Fibroblast of lung (primary cell): ENCODE results near the gene BMP7. TPM values are rescaled to one million over a fixed set of nuclear protein-coding genes. Genes with fewer than 3 reads are reported as not detected.

Experiments used
- DNase-seq, 2 donors: peaks; one replicate each; pipeline versions ENCODE4 v3.0.0 to v3.0.0-alpha.2; 2010; ENCODE audit warnings: low read depth in 2 of 2
- H2AFZ ChIP-seq: 2 replicates; pipeline ENCODE4 v1.5.1; 2012; ENCODE audit warnings: low read length, control low read depth, inconsistent platforms
- H3K27ac ChIP-seq: 2 replicates; pipeline ENCODE4 v1.5.1; 2011; ENCODE audit warnings: low read length, control low read depth; ENCODE audit not compliant: insufficient read depth
- H3K27me3 ChIP-seq: 2 replicates; pipeline ENCODE4 v1.5.1; 2011; ENCODE audit warnings: mild to moderate bottlenecking, low read length; ENCODE audit not compliant: control insufficient read depth, insufficient read depth
- H3K36me3 ChIP-seq: 2 replicates; pipeline ENCODE4 v1.5.1; 2011; ENCODE audit warnings: low read length; ENCODE audit not compliant: control insufficient read depth, insufficient read depth
- H3K4me1 ChIP-seq: 2 replicates; pipeline ENCODE4 v1.5.1; 2011; ENCODE audit warnings: low read length; ENCODE audit not compliant: control insufficient read depth, insufficient read depth; ENCODE audit errors: extremely low read depth
- H3K4me2 ChIP-seq: 2 replicates; pipeline ENCODE4 v1.5.1; 2011; ENCODE audit warnings: low read length, control low read depth; ENCODE audit not compliant: insufficient read depth; ENCODE audit errors: extremely low read depth
- H3K4me3 ChIP-seq, 4 experiments: fragments of 200-600 bp in 1 of 4; sonication (generic) in 1 of 4; replicated peaks in 1 of 4; 2 replicates each; pipeline ENCODE4 v1.5.1; 2011 to 2016; ENCODE audit warnings: low read length in 4 of 4, low read depth in 3 of 4, mild to moderate bottlenecking in 3 of 4, control low read depth in 2 of 4, inconsistent platforms in 1 of 4, mixed read lengths in 1 of 4; ENCODE audit not compliant: insufficient read depth in 1 of 4; ENCODE audit errors: control extremely low read depth in 1 of 4
- H3K79me2 ChIP-seq: 2 replicates; pipeline ENCODE4 v1.5.1; 2012; ENCODE audit warnings: mild to moderate bottlenecking, low read length, inconsistent platforms; ENCODE audit not compliant: control insufficient read depth, insufficient read depth
- H3K9ac ChIP-seq: 2 replicates; pipeline ENCODE4 v1.5.1; 2011; ENCODE audit warnings: mild to moderate bottlenecking, low read length, control low read depth; ENCODE audit not compliant: insufficient read depth
- H3K9me3 ChIP-seq: 2 replicates; pipeline ENCODE4 v1.5.1; 2012; ENCODE audit warnings: low read depth, low read length; ENCODE audit not compliant: control insufficient read depth, insufficient read depth
- H4K20me1 ChIP-seq: 2 replicates; pipeline ENCODE4 v1.5.1; 2011; ENCODE audit warnings: low read length; ENCODE audit not compliant: control insufficient read depth, insufficient read depth; ENCODE audit errors: extremely low read depth
- CTCF ChIP-seq, 2 donors: IDR thresholded peaks in 1 of 2; conservative IDR thresholded peaks in 1 of 2; 1 replicate in 1 of 2; 2 replicates in 1 of 2; pipeline ENCODE4 v1.5.1; 2011 to 2012; ENCODE audit warnings: low read length in 2 of 2, control low read depth in 1 of 2, inconsistent platforms in 1 of 2, low read depth in 1 of 2, mild to moderate bottlenecking in 1 of 2
- EZH2 ChIP-seq: IDR thresholded peaks from 2 replicates; pipeline ENCODE4 v1.5.1; 2012; ENCODE audit warnings: low read length, control low read depth, mild to moderate bottlenecking; ENCODE audit errors: missing control alignments
- polyA plus RNA-seq, 2 donors: library from polyadenylated mRNA; depleted of rRNA in 1 of 2; stranded (reverse) in 1 of 2; unstranded in 1 of 2; fragments of >200 nt; gene quantifications; 2 replicates each; pipeline ENCODE4 v1.2.1, GENCODE V29; 2011 to 2012; ENCODE audit warnings: missing spikeins in 1 of 2
- total RNA-seq: library from RNA; depleted of rRNA; stranded (reverse); fragments of >200 nt; gene quantifications from 2 replicates; pipeline ENCODE4 v1.2.1, GENCODE V29; 2014

BMP7 gene
- total and polyA plus RNA-seq, 2 donors (not counting 1 experiment from before 2014, with no cell fraction given): not detected

- Histone ChIP-seq H3K27me3 (no peaks in the 10 kb centered on the region), H3K4me2 (no peak overlapping the region), H3K4me1 (no peaks in the 10 kb centered on the region), H3K79me2 (no peaks in the 10 kb centered on the region), H3K4me3 (no peak overlapping the region), H2AFZ (no peak overlapping the region), H3K36me3 (no peaks in the 10 kb centered on the region), H3K27ac (no peak overlapping the region), H3K9me3 (no peaks in the 10 kb centered on the region), H4K20me1 (no peaks in the 10 kb centered on the region), H3K9ac (no peak overlapping the region)
- no peak for DNase-seq
- TF ChIP-seq CTCF (conservative IDR thresholded peaks at IDR 0.05 in 1 of 2, IDR thresholded peaks at IDR 0.05 in 1 of 2; ENCODE audit: low read depth in 1 of 2, low read length in 2 of 2): no peak
- no peak for TF ChIP-seq EZH2
Observed at GRCh38 chr20:57247292-57247965, 19.0 kb downstream of the BMP7 start.

GRCh38 chr20:57245997-57246396 lies 20.4 kb downstream of the BMP7 start:
- Histone ChIP-seq H3K9ac (no peak overlapping the region), H2AFZ (no peak overlapping the region), H3K4me1 (no peaks in the 10 kb centered on the region), H3K4me3 (no peak overlapping the region), H3K4me2 (no peak overlapping the region), H3K79me2 (no peaks in the 10 kb centered on the region), H3K36me3 (no peaks in the 10 kb centered on the region), H3K27me3 (no peaks in the 10 kb centered on the region), H4K20me1 (no peaks in the 10 kb centered on the region), H3K9me3 (no peaks in the 10 kb centered on the region), H3K27ac (no peak overlapping the region)
- DNase-seq: no peak
- TF ChIP-seq CTCF (conservative IDR thresholded peaks at IDR 0.05 in 1 of 2, IDR thresholded peaks at IDR 0.05 in 1 of 2; ENCODE audit: low read depth in 1 of 2, low read length in 2 of 2) (no peak), EZH2 (no peak)

- H3K79me2 ChIP-seq: no peaks in the 10 kb centered on the region
- no peaks in the 10 kb centered on the region for H3K36me3 ChIP-seq
- H4K20me1 ChIP-seq: no peaks in the 10 kb centered on the region
- no peak overlapping the region for H3K9ac ChIP-seq
- no peak overlapping the region for H2AFZ ChIP-seq
- DNase-seq: no peak
- no peaks in the 10 kb centered on the region for H3K27me3 ChIP-seq
- no peak overlapping the region for H3K27ac ChIP-seq
- no peaks in the 10 kb centered on the region for H3K9me3 ChIP-seq
- no peak overlapping the region for H3K4me3 ChIP-seq
- H3K4me2 ChIP-seq: no peak overlapping the region
- no peaks in the 10 kb centered on the region for H3K4me1 ChIP-seq
- no peak for TF ChIP-seq CTCF (conservative IDR thresholded peaks at IDR 0.05 in 1 of 2, IDR thresholded peaks at IDR 0.05 in 1 of 2; ENCODE audit: low read depth in 1 of 2, low read length in 2 of 2)
- TF ChIP-seq EZH2: no peak
Observed at GRCh38 chr20:57244627-57245214, 21.7 kb downstream of the BMP7 start.
